GM19372 (cell line): ENCODE data around the gene CD8B2.
"Not testable (repeated sequence)": the region's sequence is repeated elsewhere in the genome, so short reads cannot be mapped to it uniquely, and the experiment has no call there.

Experiments
- ATAC-seq: cut with Tn5 transposase; IDR thresholded peaks from one replicate; pipeline ENCODE4 v1.9.1; 2021; ENCODE audit warnings: mild to moderate bottlenecking, low read depth, moderate library complexity; ENCODE audit not compliant: unreplicated experiment

The CD8B2 gene

DNA sequence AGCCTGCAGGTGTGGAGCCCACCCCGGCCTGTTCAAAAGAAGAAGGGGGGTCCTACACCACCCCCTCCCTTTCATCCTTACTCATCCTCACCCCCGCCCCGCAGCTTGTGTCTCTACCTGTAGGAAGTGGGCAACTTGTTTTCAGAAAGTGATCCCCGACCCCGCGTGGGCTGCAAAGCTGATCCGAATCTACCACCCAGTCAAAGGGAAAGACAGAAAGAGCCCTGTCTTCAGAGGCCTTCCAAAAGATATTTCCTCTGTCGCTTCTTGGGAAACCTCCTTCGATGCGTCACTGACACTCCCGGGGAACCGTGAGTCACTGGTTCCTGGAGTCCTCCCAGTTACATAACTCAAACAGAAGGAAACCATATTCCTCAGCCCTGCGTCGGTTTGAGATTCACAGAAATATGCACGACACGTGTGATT is 24.3 kb downstream of the CD8B2 start:
- not testable (repeated sequence) for ATAC-seq

DNA sequence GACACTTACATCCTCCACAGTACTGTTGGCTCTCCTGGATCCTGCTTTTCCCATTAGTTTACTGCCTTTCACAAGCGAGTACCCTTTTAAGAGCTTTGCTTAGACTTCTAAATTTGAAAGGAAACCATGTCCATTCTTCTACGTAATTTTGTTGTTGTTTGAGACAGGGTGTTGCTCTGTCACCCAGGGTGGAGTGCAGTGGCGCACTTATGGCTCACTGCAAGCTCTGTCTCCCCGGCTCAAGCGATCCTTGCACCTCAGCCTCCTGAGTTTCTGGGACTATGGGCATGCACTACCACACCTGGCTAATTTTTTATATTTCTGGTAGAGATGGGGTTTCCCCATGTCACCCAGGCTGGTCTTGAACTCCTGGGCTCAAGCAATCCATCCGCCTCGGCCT is 24.8 kb downstream of the CD8B2 start:
- not testable (repeated sequence) for ATAC-seq

DNA sequence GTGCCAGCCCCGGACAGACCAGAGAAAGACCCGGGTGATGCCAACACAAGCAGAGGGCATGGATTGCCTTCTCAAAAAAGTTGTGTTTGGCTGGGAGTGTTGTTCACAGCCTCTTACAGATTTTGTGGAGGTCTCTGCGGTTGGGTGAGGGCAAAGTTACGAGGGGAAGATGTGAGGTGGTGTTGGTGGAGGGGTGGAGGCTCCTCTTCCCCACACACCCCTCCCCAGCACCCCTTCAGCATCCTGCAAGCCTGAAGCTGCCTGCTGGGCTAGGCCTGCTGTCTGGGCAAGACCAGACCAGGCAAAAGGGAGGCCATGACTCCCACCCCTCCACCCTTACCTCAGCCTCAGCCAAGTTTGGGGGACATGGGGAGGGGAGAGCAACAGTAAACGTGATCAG is 26.2 kb downstream of the CD8B2 start:
- not testable (repeated sequence) for ATAC-seq

DNA sequence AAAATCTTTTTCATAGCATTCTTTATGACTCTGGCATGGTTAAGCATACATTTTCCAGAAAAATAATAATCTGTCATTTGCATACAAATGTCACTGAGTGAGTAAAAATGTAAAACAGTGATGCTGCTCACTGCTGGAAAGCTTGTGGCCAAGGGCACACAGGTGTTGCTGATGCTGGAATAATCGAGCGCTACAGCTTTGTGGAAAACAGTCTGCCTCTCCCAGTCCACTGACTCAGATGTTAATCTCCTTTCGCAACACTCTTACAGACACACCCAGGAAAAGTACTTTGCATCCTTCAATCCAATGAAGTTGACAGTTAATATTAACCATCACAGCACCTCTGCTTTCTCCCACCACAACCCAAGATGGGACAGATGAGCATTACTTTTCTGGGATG is 27.7 kb downstream of the CD8B2 start:
- ATAC-seq: not testable (repeated sequence)

DNA sequence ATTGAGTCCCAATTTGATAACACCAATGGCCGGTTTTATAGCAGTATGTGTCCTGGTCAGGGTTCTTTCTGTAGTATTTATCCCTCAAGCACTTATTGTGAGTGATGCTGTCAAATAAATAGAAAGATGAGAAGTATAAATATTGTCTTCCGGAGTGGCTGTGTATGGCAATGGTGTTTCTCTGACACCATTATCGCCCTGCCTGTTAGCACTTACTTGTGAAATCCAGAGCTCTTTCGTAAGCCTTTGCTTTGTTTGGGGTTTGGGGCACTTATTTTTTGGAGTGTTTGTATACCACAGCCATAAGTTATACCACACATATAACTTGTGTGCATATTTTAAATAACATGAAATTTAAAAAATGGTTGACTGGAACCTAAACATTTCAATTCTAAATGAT is 29.3 kb downstream of the CD8B2 start:
- ATAC-seq: no peak

DNA sequence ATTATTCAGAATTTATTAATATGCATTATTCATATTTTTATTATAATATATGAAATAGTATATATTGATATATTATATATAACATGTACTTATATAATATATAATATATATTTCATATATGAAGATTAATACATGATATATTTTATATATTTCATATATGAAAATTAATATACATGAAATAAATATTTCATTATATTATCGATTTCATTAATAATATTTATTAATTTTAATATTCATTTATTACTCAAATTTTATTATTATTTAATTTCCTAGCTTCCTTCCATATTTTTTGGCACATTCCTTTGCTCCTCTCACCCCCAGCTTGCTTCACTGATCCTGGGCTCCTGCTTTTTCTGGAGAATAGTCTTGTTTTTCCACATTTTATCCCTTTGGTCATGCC is 29.7 kb downstream of the CD8B2 start:
- no peak for ATAC-seq

DNA sequence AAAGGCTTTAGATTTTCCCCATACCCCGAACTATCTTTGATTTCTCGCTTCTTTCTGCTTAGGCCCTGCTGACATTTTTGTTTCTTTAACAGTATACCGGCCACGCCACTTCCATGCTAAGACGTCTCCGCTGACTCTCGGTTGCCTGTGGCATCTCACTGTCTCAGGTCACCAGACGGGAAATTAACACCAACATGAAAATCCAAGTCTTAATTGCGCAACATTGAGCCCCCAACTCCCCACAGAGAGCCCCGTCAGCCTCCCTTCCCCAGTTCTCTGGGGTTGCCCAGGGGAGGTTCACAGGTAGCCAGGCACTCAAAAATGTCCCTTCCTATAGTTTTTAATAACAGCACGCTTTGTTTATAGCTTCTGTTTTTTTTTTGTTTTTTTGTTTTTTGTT is 30.2 kb downstream of the CD8B2 start:
- ATAC-seq: no peak

DNA sequence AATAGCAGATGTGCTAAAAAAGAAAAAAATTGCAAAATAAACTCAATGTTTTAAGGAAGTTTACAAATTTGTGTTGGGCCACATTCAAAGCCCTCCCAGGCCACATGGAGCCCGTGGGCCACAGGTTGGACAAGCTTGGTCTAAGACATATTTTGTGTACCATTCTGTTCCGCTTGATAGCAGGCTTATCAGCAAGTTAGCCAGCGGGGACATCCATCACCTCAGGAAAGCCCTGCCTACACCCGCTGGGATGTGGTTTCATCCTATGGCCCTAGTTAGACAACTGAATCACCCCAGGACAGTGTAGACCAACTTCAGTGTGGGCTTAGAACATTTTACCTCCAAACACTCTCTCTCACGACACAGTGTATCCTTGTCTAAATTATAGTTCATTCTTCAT is 32.6 kb downstream of the CD8B2 start:
- ATAC-seq: no peak

DNA sequence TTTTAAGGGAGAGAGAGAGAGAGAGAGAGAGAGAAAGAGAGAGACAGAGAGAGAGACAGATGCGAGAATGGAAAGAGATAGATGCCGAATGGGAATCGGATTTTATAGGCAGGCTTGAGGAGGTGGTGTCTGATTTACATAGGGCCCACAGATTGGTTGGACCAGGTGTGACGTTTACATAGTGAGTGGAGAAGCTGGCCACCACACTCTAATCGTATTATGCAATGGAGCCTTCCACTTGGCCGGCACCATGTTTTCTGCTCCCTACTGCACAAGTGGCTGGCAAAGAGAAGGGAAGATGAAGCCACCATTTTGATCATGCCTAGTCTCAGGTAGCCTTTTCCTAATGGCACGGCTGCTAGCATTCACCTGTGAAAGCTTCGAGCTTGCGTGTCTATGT is 33.9 kb downstream of the CD8B2 start:
- no peak for ATAC-seq

DNA sequence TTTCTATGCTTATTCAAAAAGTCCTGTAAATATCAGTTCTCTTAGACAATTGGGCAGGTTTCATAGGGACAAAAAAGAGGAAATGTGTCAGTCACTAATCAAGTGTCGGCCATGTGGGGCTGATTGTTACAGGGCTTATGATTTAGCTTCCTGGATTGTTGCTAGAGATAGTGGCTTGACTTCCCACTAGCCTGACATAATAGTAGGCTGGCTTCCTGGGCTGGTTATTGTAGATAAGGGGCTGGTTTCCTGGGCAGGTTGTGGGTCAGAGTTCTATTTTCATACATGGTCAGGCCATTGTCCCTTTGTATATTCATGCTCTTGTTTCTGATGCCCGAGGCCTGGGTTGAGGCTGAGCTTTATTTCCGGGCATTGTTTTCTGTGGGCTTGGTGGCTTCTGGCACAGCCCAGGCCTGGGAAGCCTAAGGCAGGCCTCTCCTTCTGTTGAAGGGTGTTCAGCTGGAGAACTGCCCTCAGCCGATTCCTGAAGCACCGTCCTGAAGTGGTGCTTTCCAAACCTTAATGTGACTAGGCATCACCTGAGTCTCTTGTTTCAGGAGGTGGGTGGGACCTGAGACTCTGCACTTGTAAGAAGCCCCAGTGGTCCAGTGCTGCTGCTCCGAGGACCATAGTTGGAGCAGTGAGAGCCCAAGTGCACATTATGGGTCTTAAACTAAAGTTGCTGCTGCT is 37.0 kb downstream of the CD8B2 start:
- ATAC-seq: no peak

DNA sequence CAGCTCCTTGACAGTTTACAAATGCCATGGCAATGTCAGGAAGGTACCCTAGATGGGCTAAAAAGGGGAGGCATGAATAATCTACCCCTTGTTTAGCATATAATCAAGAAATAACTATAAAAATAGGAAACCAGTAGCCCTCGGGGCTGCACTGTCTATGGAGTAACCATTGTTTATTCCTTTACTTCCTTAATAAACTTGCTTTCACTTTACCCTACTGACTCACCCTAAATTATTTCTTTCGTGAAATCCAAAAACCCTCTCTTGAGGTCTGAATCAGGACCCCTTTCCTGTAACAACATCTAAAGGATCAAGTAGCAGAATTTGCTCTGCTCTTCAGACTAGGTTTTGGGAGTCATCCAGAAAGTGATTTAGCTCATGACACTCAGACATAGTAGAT is 43.7 kb downstream of the CD8B2 start:
- ATAC-seq: no peak

DNA sequence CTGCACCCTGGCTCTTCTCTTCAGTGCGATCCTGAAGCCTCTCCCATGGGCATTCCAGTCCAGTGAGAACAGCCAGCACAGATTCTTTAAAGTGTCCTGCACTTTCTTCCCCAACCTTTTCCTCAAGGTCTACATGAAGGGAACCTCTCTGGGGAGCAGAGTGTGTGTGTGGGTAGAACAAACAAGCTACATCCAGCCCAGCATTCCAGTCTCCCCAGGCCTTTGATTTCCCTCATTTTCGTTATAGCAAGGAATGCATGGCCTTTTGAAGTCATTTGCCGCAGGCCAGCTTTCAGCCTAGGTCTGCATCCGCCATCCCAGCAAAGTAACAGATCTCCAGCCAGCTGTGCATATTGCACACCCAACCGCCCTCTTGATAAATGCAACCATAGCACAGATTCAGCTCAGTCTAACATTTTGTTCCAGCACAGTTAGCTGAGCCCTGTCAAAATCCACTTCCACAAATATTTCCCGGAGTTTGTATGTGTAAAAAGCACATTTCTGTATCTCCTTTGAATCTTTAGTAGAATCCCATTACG is 44.6 kb downstream of the CD8B2 start:
- ATAC-seq: no peak

DNA sequence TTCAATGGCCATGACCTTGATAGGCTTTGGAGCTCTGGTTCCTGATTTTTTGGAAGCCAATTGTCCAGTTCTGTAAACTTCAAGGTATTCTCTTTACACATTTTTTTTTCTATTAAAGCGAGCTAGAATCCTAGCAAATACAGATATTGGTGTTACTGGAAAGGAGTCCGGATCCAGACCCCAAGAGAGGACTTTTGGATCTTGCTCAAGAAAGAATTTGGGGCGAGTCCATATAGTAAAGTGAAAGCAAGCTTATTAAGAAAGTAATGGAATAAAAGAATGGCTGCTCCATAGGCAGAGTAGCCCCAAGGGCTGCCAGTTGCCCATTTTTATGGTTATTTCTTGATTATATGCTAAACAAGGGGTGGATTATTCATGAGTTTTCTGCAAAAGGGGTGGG is 45.1 kb downstream of the CD8B2 start:
- no peak for ATAC-seq

DNA sequence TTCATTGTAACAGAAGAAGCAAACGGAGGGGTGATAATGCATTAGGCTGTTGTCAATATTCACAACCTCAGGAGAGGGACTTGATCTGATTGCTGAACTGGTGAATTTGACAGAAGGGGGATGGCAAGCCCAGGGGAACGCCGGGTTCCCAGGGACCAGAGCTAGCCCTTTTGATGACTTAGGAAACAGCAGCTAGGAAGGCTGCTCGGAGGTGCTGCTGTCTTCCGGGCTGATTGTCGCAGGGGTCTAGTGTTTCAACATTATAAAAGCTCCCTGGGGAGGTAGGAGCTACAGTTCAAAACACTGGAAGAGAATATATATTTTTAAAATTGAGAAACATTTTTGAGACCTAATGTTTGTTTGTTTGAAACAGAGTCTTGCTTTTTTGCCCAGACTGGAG is 47.3 kb downstream of the CD8B2 start:
- no peak for ATAC-seq

DNA sequence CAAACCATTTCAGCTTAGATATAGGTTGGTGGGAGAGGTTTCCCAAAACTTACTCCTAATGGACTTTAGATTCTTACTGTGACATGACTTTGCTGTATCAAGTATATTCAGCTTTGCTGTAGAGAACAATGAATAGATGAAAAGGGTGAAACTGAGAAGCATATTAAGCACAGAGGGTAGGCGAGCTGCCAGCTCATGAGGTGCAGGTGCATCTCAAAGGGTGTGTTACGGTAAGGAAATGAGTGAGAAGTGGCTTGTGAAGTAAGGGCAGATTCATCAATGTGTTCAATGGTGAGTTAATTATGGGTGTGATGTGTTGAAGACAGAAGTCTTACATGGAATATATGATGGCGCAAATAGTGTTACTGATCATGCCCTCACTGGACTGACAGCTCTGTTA is 49.3 kb downstream of the CD8B2 start:
- no peak for ATAC-seq

DNA sequence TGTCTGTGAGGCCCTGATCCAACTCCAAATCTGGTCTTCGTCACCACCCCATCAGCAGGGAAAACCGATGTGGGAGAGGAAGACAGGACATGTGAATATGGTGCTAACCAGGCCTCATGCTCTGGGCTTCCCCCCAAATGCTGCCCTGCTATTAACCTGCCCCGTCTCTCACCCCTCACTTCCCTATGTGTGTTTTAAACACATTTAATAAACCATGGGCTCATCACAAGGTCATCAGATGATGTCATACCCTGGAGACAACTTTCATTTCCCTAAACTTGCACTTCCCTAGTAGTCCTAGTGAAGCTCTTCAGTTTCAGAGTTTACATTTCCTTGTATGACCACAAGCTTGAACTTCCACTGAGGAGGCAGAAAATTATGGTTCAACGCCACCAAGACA is 49.9 kb downstream of the CD8B2 start:
- ATAC-seq: no peak

DNA sequence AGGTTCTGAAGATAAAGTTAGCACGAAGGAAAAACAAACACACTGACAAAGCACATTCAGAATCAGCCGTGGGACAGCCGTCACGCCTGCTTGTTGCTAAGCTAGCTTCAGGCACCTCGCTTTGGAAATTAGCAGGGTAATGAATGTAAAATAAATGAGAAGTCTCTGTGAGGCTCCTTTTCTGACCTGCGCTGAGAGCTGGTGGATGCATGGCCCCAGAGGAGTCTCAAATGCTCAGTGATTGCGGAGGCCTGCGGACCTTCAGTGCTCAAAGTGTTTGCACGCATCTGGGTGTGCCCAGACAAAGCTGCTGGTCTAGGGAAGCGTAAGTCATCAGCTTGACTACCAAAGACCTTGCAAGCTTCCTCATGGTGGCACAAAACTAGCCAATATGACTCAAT is 50.6 kb downstream of the CD8B2 start:
- ATAC-seq: no peak

DNA sequence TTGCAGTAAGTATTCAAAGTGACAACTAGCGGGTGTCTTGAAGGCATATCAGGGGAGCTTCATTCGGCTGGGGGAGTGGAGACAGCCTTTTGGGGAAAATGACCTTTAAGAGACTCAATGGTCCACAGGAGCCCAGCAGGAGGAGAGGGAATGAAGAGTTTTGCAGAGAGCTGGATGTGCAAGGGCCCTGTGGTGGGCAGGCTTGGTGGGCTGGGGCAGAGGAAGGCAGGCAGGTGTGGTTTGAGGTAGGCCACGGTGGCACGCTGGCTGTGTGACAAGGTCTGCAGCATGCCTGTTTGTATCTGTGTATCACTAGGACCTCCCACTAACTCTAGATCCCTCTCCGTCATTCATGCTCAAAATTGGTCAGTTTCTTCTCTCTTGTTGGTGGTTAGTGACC is 53.7 kb downstream of the CD8B2 start:
- no peak for ATAC-seq

DNA sequence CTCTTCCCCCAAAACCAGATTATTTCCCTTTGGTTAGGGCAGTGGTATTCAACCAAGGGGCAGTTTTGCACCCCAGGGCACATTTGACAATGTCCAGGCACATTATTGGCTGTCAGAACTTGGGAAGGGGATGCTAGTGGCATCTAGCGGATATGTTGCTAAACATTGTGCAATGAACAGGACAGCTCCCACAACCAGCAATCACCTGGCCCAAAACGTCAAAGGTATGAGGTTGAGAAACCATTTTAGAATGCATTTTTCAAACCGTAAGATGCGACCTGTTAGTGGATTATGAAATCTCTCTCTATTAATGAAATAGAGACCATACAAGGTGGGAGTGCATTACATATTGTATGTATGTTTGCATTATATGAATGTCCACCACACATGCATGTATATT is 54.2 kb downstream of the CD8B2 start:
- ATAC-seq: no peak

DNA sequence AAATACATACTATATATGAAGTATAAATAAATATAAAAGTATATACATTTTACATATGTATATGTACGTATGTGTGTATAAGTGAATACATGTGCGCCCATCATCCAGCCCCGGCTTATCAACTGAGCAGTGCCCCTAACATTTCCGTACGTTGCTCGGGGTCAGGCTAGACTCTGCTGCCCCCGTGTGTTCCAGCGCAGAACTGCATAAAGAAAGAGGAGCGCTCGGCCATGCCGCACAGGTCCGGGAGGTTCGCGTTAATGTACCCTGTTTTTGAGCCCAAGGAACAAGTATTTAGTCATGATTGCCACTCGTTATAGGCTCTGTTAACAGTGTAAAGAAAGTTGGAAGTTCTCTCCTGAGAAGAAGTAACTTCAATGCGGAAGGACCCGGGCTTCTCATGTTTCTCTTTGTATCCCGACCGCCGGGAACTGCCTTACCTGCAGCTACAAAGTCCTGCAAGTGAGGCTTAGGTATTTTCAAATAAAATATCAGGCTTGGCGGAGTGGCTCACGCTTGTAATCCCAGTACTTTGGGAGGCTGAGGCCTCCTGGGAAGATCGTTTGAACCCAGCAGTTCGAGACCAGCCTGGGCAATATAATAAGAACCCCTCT is 55.7 kb downstream of the CD8B2 start:
- peak; percentile 94 for ATAC-seq

DNA sequence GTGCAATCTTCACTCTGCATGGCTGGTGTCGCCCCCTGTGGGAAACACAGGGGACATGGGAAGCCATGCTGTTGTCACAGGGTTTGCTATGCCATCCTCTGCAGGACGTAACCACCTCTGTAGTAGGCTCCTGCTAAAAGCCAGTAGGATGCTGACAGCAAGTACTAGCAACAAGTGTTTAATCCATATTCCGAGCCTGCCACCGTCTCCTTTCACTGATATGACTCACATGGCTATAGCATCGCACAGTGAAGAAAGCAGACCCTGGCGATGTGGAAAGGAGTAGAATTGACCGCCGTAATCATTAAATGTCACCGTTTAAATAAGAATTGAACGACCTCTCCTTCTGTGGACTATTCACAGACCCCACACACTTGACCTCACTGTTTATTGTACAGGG is 57.8 kb downstream of the CD8B2 start:
- ATAC-seq: no peak

DNA sequence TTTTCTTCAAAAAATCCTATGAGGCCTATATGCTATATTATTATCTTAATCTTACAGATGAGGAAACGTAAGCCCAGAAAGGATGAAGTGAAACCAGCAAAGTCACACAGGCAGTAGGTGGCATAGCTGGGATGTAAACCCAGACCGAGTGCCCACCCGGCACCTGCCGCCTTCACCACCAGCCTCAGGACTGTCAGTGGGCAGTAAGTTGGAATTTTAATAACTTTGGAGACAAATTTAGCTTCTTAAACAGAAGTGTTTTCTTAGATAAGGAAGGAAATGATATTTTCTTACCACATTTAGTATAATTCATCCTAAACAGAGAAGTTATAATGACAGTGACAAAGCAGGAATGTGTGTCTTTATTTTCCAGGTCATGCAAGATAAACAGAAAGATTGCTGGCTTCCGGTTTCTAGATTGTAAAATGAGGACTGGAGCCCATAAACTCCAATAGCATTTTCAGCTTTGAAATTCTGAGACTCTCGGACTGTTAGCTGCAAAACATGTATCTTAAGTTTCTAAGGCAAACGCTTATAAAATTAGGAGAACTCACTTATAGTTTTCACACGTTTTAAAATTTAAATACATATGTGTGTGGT is 59.3 kb downstream of the CD8B2 start:
- ATAC-seq: no peak
